ENCODE data around the gene DIDO1.

DIDO1 gene

GRCh38 chr20:62839261-62839660 lies 87.0 kb downstream of the DIDO1 start:
- no peaks in the 10 kb centered on the region for H3K4me1 ChIP-seq (ENCODE audit: control insufficient read depth in 1 of 2, insufficient read depth in 2 of 2, low read length in 2 of 2)
- no peaks in the 10 kb centered on the region for H3K36me3 ChIP-seq (ENCODE audit: control insufficient read depth in 1 of 2, insufficient read depth in 2 of 2, low read length in 2 of 2)
- H3K9me3 ChIP-seq (ENCODE audit: control insufficient read depth in 1 of 2, low read length in 2 of 2): no peaks in the 10 kb centered on the region
- no peaks in the 10 kb centered on the region for H3K27me3 ChIP-seq (ENCODE audit: low read depth, low read length)
- H3K4me3 ChIP-seq (ENCODE audit: low read depth in 1 of 2, low read length in 2 of 2): no peak overlapping the region
- H3K27ac ChIP-seq (ENCODE audit: low read length): no peak overlapping the region

DNA sequence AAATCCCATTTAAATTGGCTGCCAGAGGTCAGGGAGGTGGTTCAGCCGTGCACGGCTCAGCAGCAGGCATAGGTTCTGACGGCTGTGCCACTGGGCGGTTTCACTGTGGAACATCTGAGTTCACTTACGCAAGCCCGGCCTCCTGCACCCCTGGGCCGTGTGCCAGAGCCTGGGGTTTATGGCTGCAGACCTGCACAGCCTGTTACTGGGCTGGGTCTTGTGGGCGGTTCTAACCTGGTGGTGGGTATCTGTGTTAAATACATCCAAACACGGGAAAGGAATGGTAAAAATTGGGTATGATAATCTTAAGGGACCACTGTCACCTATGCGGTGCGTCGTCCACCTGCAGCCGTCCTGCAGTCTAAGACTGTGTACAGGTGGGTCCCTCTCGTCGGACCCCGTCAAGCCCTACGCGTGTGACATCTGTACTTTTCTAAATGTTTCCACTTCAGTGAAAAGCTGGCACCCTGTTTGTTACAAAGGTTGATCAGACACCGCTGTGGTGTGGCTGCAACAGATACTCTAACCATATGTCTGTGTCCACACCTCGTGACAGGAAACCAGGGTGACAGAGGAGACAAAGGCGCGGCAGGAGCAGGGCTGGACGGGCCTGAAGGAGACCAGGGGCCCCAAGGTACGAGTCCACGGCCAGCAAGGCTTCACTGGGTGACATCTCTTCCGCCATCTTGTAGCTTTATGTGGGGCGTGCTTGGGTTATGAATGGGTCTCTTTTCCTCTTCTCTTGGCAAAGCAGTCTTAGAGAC lies 88.0 kb downstream of the DIDO1 start:
- no peaks in the 10 kb centered on the region for H3K36me3 ChIP-seq (ENCODE audit: control insufficient read depth in 1 of 2, insufficient read depth in 2 of 2, low read length in 2 of 2)
- H3K27me3 ChIP-seq (ENCODE audit: low read depth, low read length): no peaks in the 10 kb centered on the region
- H3K4me1 ChIP-seq (ENCODE audit: control insufficient read depth in 1 of 2, insufficient read depth in 2 of 2, low read length in 2 of 2): no peaks in the 10 kb centered on the region
- no peaks in the 10 kb centered on the region for H3K9me3 ChIP-seq (ENCODE audit: control insufficient read depth in 1 of 2, low read length in 2 of 2)
- no peak overlapping the region for H3K27ac ChIP-seq (ENCODE audit: low read length)
- H3K4me3 ChIP-seq (ENCODE audit: low read depth in 1 of 2, low read length in 2 of 2): no peak overlapping the region

DNA sequence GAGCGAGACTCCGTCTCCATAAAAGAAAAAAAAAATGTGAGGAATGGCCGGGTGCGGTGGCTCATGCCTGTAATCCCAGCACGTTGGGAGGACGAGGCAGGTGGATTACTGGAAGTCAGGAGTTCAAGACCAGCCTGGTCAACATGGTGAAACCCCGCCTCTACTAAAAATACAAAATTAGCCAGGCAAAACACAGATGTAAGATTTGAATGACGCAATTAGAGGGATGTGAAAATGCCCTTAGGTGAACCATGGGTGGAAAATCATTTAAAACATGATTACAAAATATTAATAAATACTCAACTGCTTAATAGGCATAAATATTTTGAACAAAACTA lies 88.5 kb downstream of the DIDO1 start:
- no peaks in the 10 kb centered on the region for H3K27me3 ChIP-seq (ENCODE audit: low read depth, low read length)
- H3K4me3 ChIP-seq (ENCODE audit: low read depth in 1 of 2, low read length in 2 of 2): no peak overlapping the region
- H3K36me3 ChIP-seq (ENCODE audit: control insufficient read depth in 1 of 2, insufficient read depth in 2 of 2, low read length in 2 of 2): no peaks in the 10 kb centered on the region
- H3K4me1 ChIP-seq (ENCODE audit: control insufficient read depth in 1 of 2, insufficient read depth in 2 of 2, low read length in 2 of 2): peaks cover 2 to 3% of the 10 kb centered on the region in 2 donors
- no peaks in the 10 kb centered on the region for H3K9me3 ChIP-seq (ENCODE audit: control insufficient read depth in 1 of 2, low read length in 2 of 2)
- no peak overlapping the region for H3K27ac ChIP-seq (ENCODE audit: low read length)

DNA sequence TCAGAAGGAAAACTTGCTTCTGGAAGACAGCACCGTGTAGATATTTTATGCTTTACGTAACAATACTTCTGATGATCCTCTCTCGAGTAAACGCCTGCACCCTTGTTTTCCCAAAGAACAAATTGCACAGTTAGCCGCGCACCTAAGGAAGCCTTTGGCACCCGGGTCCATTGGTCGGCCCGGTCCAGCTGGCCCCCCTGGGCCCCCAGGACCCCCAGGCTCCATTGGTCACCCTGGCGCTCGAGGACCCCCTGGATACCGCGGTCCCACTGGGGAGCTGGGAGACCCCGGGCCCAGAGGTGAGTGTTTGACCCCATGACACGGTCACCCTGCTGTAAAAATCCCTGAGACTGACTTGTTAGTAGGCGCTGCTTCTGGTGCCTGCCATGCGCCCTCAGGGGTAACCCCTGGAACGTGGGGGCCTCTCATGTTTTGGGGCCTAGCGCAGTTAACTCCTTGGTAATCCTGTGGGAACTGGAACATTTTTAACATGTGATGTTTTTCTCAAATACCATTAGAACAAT lies 89.3 kb downstream of the DIDO1 start:
- H3K4me1 ChIP-seq (ENCODE audit: control insufficient read depth in 1 of 2, insufficient read depth in 2 of 2, low read length in 2 of 2): peaks cover 4 to 9% of the 10 kb centered on the region in 2 donors
- no peak overlapping the region for H3K4me3 ChIP-seq (ENCODE audit: low read depth in 1 of 2, low read length in 2 of 2)
- H3K27ac ChIP-seq (ENCODE audit: low read length): no peak overlapping the region
- H3K27me3 ChIP-seq (ENCODE audit: low read depth, low read length): no peaks in the 10 kb centered on the region
- H3K36me3 ChIP-seq (ENCODE audit: control insufficient read depth in 1 of 2, insufficient read depth in 2 of 2, low read length in 2 of 2): no peaks in the 10 kb centered on the region
- no peaks in the 10 kb centered on the region for H3K9me3 ChIP-seq (ENCODE audit: control insufficient read depth in 1 of 2, low read length in 2 of 2)

- peaks cover 4 to 13% of the 10 kb centered on the region in 2 donors for H3K4me1 ChIP-seq (ENCODE audit: control insufficient read depth in 1 of 2, insufficient read depth in 2 of 2, low read length in 2 of 2)
- H3K36me3 ChIP-seq (ENCODE audit: control insufficient read depth in 1 of 2, insufficient read depth in 2 of 2, low read length in 2 of 2): no peaks in the 10 kb centered on the region
- H3K4me3 ChIP-seq (ENCODE audit: low read depth in 1 of 2, low read length in 2 of 2): no peak overlapping the region
- no peak overlapping the region for H3K27ac ChIP-seq (ENCODE audit: low read length)
- no peaks in the 10 kb centered on the region for H3K27me3 ChIP-seq (ENCODE audit: low read depth, low read length)
- no peaks in the 10 kb centered on the region for H3K9me3 ChIP-seq (ENCODE audit: control insufficient read depth in 1 of 2, low read length in 2 of 2)
These were observed 90.1 kb downstream of the DIDO1 start for GRCh38 chr20:62835931-62836861.

- no peak overlapping the region for H3K27ac ChIP-seq (ENCODE audit: low read length)
- H3K9me3 ChIP-seq (ENCODE audit: control insufficient read depth in 1 of 2, low read length in 2 of 2): no peaks in the 10 kb centered on the region
- peaks cover 4 to 13% of the 10 kb centered on the region in 2 donors for H3K4me1 ChIP-seq (ENCODE audit: control insufficient read depth in 1 of 2, insufficient read depth in 2 of 2, low read length in 2 of 2)
- no peaks in the 10 kb centered on the region for H3K27me3 ChIP-seq (ENCODE audit: low read depth, low read length)
- no peak overlapping the region for H3K4me3 ChIP-seq (ENCODE audit: low read depth in 1 of 2, low read length in 2 of 2)
- no peaks in the 10 kb centered on the region for H3K36me3 ChIP-seq (ENCODE audit: control insufficient read depth in 1 of 2, insufficient read depth in 2 of 2, low read length in 2 of 2)
These were observed 91.2 kb downstream of the DIDO1 start for GRCh38 chr20:62834967-62835730.

DNA sequence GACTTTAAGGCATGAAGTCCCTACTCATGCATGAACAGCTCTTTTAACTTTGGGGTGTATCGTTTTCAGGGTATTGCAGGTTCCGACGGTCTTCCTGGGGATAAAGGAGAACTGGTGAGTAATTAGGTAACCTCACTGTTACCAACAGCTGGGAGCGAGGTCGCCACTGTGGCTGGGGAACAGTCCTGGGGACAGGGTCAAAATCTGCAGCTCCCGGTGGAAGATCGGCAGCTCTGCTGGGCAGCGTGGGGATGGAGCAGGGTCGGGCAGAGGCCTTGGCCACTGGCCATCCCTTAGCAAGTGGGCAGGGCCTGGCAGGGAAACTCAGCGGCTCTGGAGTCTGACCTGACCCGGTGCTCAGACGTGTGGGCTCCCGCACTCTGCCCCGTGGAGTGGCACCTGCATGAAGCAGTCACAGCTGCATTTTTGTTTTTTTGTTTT lies 93.3 kb downstream of the DIDO1 start:
- H3K9me3 ChIP-seq (ENCODE audit: control insufficient read depth in 1 of 2, low read length in 2 of 2): no peaks in the 10 kb centered on the region
- H3K27ac ChIP-seq (ENCODE audit: low read length): no peak overlapping the region
- H3K4me3 ChIP-seq (ENCODE audit: low read depth in 1 of 2, low read length in 2 of 2): no peak overlapping the region
- no peaks in the 10 kb centered on the region for H3K27me3 ChIP-seq (ENCODE audit: low read depth, low read length)
- peaks cover 4 to 13% of the 10 kb centered on the region in 2 donors for H3K4me1 ChIP-seq (ENCODE audit: control insufficient read depth in 1 of 2, insufficient read depth in 2 of 2, low read length in 2 of 2)
- H3K36me3 ChIP-seq (ENCODE audit: control insufficient read depth in 1 of 2, insufficient read depth in 2 of 2, low read length in 2 of 2): no peaks in the 10 kb centered on the region

DNA sequence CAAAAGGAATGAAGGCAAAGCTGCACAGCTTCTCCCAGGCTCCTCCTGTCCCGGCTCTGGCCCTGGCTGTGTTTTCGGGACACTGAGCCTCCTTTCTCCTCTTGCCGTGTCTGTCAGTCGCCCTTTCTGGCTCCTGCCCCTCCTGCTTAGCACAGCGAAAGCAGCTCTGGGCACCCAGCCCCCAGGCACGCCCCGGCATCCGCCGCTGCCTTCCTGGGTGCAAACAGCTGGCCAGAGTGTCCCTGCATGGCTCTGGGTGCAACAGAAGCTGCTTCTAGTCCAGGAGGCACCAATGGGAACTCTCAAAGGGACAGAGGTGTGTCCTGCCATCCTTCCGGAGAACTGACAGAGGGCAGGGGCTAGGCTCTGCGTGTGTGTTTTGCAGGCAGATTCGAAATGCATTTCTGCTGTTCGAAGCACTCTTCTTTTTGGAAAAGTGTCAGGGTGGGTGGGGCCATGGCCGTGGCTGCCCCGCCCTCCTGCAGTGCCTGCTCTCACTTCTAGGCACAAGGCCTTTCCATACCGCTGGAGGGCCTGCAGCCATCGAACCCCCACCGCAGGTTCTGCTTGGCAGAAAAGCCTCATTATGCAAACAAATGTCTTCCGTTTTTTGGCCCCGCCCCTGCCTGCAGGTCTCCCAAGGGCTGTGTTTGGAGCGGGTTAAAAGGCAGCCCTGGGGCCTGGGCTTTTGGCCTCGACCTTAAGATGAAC lies 93.9 kb downstream of the DIDO1 start:
- Histone ChIP-seq H3K4me1 (ENCODE audit: control insufficient read depth in 1 of 2, insufficient read depth in 2 of 2, low read length in 2 of 2) (peaks cover 4 to 13% of the 10 kb centered on the region in 2 donors), H3K27me3 (ENCODE audit: low read depth, low read length) (no peaks in the 10 kb centered on the region), H3K36me3 (ENCODE audit: control insufficient read depth in 1 of 2, insufficient read depth in 2 of 2, low read length in 2 of 2) (no peaks in the 10 kb centered on the region), H3K4me3 (ENCODE audit: low read depth in 1 of 2, low read length in 2 of 2) (peak overlapping the region in 1 of 2 donors; percentile 9), H3K27ac (ENCODE audit: low read length) (no peak overlapping the region), H3K9me3 (ENCODE audit: control insufficient read depth in 1 of 2, low read length in 2 of 2) (no peaks in the 10 kb centered on the region)

DNA sequence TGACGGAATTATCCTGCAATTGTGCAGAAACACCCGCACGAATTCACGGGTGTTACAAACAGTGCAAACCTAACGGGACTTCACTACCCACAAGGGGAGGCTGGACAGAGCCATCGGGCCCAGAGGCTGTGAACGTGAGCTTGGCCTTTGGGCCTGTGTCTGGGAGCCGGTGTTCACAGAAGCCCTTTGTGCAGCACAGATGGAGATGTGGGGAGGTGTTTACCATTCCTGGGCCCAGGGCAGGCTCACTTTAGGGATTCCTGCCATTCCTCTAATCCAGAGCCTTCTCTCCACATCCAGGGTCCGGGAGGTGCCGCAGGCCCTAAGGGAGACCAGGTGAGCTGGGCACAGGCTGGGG lies 94.5 kb downstream of the DIDO1 start:
- Histone ChIP-seq H3K4me3 (ENCODE audit: low read depth in 1 of 2, low read length in 2 of 2) (no peak overlapping the region), H3K9me3 (ENCODE audit: control insufficient read depth in 1 of 2, low read length in 2 of 2) (no peaks in the 10 kb centered on the region), H3K27me3 (ENCODE audit: low read depth, low read length) (no peaks in the 10 kb centered on the region), H3K4me1 (ENCODE audit: control insufficient read depth in 1 of 2, insufficient read depth in 2 of 2, low read length in 2 of 2) (peaks cover 4 to 13% of the 10 kb centered on the region in 2 donors), H3K36me3 (ENCODE audit: control insufficient read depth in 1 of 2, insufficient read depth in 2 of 2, low read length in 2 of 2) (no peaks in the 10 kb centered on the region), H3K27ac (ENCODE audit: low read length) (no peak overlapping the region)

DNA sequence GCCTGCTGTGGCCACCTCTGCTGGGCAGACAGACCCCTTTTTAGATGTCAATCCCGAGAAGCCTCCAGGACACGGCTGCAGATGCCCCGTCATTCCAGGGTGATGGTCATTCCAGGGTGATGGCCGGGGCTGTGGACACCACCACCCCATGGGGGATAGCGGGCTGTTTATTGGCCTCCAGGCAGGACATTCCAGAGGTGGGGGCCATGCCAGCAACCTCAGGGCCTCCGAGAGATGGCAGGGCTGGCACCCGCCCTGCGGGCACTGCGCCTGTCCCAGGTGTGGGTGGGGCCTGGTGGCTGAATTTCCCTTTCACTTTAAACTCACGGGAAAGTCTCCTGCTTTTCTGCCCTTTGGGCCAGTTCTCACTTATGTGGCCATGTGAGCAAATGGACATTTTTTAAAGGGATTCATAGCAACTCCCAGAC lies 94.9 kb downstream of the DIDO1 start:
- H3K4me1 ChIP-seq (ENCODE audit: control insufficient read depth in 1 of 2, insufficient read depth in 2 of 2, low read length in 2 of 2): peaks cover 4 to 13% of the 10 kb centered on the region in 2 donors
- no peaks in the 10 kb centered on the region for H3K27me3 ChIP-seq (ENCODE audit: low read depth, low read length)
- no peak overlapping the region for H3K4me3 ChIP-seq (ENCODE audit: low read depth in 1 of 2, low read length in 2 of 2)
- no peaks in the 10 kb centered on the region for H3K36me3 ChIP-seq (ENCODE audit: control insufficient read depth in 1 of 2, insufficient read depth in 2 of 2, low read length in 2 of 2)
- H3K9me3 ChIP-seq (ENCODE audit: control insufficient read depth in 1 of 2, low read length in 2 of 2): no peaks in the 10 kb centered on the region
- H3K27ac ChIP-seq (ENCODE audit: low read length): no peak overlapping the region

All from muscle layer of duodenum (tissue), 2 donors.